ENCODE results near the gene CMIP.
A peak's percentile ranks its signal among the peaks of the same experiment; 100 is the strongest.

Gene CMIP

DNA sequence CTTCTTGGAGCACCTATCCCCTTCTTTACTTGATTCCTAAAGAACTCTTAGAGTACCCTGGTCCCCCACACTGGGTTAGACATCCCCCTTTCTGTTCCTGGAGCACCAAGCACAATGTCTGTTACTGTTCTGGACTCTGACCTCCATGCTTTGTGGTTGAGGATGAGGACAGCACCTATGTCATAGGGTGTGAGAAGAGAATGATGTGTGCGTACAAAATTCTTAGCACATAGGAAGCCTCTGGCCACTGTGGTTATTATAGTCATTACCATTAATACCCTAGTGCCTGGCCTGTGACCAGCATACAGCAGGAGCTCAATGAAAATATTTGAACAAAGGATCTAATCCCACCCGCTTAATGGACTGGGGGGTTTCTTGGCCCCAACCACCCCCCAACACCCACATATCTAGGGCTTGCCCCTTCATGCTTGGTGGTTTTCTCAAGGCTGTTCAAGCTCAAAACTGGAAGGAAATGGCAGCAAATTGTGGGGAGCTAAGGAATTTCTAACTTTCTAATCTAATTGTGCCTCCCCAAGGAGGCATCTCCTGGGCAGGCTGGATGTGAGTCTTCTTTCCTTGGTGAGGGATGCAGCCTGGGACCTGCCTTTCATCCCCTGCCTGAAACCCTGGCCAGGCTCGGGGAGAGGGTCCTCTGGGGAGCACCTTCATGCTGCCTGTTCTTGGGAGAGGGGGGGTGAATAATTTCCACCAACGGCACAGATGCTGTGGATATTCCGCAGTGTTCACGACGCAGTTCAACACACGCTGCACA lies 1.5 kb upstream of the CMIP start:
- no peak overlapping the region for H3K4me3 ChIP-seq (ENCODE audit: low read length, poor library complexity, severe bottlenecking)
- H3K27me3 ChIP-seq (ENCODE audit: insufficient read depth, low read length, poor library complexity, severe bottlenecking), result no peaks in the 10 kb centered on the region
- H3K4me1 ChIP-seq (ENCODE audit: insufficient read depth, low read length, poor library complexity, severe bottlenecking), result peaks cover 29% of the 10 kb centered on the region
- no peak overlapping the region for H3K9ac ChIP-seq (ENCODE audit: low read depth, low read length, poor library complexity, severe bottlenecking)
- peaks cover 31% of the 10 kb centered on the region for H3K79me2 ChIP-seq (ENCODE audit: insufficient read depth, low read length)
- no peaks in the 10 kb centered on the region for H3K9me2 ChIP-seq (replicated peaks; ENCODE audit: low read depth, low read length)
- H3K4me2 ChIP-seq (ENCODE audit: low read depth, low read length, poor library complexity, severe bottlenecking), result no peak overlapping the region
- peaks cover 21% of the 10 kb centered on the region for H4K20me1 ChIP-seq (ENCODE audit: insufficient read depth, low read length, poor library complexity, severe bottlenecking)
- no peaks in the 10 kb centered on the region for H3F3A ChIP-seq (ENCODE audit: low read depth)
- TF ChIP-seq EZH2phosphoT487 (IDR thresholded peaks at IDR 0.05; ENCODE audit: borderline replicate concordance) (no peak), CTCF (conservative IDR thresholded peaks at IDR 0.05; ENCODE audit: low read length) (no peak)
- H3K9me3 ChIP-seq (ENCODE audit: insufficient read depth, low read depth, low read length), result no peaks in the 10 kb centered on the region
- H2AFZ ChIP-seq (ENCODE audit: low read length), result no peak overlapping the region
- H3K36me3 ChIP-seq (ENCODE audit: insufficient read depth, low read length), result no peaks in the 10 kb centered on the region

DNA sequence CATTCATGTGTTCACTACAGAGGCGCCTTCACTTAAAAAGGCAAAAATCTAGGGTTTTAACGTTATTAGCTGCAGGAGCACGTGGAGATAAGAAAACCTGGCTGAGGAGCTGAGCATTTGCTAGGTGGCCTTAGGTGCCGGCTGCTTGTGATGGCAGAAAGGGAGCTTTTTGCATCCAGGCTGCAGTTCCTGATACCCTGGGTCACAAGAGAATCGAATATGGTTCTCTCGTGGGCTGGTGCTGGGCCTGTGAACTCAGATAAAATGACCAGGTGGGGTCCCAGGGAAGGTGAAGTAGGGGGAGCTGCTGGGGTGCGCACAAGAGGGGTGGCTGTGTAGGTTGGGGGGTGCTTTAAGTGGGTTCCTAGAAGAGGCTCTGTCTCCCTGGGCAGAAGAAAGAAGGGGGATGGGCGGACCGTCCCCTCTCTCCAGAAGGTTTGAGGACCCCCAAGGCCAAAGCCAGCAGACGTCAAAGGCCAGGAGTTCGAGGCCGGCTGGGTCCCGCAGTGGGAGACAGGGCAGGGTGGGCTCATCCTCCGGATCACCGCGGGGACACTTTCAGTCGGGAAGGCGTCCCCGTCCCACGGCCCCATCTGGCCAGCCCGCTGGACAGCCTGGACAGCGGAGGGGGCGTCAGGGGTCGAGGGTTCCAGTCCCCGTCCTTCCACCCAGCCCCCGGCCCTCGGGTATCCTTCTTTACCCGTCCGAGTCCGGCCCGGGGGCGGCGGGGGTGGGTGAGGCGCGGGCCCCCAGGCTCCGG lies 740 bp upstream of the CMIP start:
- Histone ChIP-seq H3K9me2 (replicated peaks; ENCODE audit: low read depth, low read length) (no peaks in the 10 kb centered on the region), H3K9ac (ENCODE audit: low read depth, low read length, poor library complexity, severe bottlenecking) (peak overlapping the region; percentile 35), H2AFZ (ENCODE audit: low read length) (peak overlapping the region; percentile 53; the same call in 1 of the 2 replicates), H3K4me3 (ENCODE audit: low read length, poor library complexity, severe bottlenecking) (peak overlapping the region; percentile 66), H4K20me1 (ENCODE audit: insufficient read depth, low read length, poor library complexity, severe bottlenecking) (peaks cover 28% of the 10 kb centered on the region), H3K9me3 (ENCODE audit: insufficient read depth, low read depth, low read length) (no peaks in the 10 kb centered on the region), H3F3A (ENCODE audit: low read depth) (no peaks in the 10 kb centered on the region), H3K36me3 (ENCODE audit: insufficient read depth, low read length) (no peaks in the 10 kb centered on the region), H3K4me1 (ENCODE audit: insufficient read depth, low read length, poor library complexity, severe bottlenecking) (peaks cover 37% of the 10 kb centered on the region), H3K4me2 (ENCODE audit: low read depth, low read length, poor library complexity, severe bottlenecking) (peak overlapping the region; percentile 57), H3K79me2 (ENCODE audit: insufficient read depth, low read length) (peaks cover 38% of the 10 kb centered on the region), H3K27me3 (ENCODE audit: insufficient read depth, low read length, poor library complexity, severe bottlenecking) (no peaks in the 10 kb centered on the region)
- no peak for TF ChIP-seq CTCF (conservative IDR thresholded peaks at IDR 0.05; ENCODE audit: low read length)
- no peak for TF ChIP-seq EZH2phosphoT487 (IDR thresholded peaks at IDR 0.05; ENCODE audit: borderline replicate concordance)

GRCh38 chr16:81445143-81445961 lies 744 bp downstream of the CMIP start:
- TF ChIP-seq EZH2phosphoT487 (IDR thresholded peaks at IDR 0.05; ENCODE audit: borderline replicate concordance) (no peak), CTCF (conservative IDR thresholded peaks at IDR 0.05; ENCODE audit: low read length) (peak; percentile 43)
- H4K20me1 ChIP-seq (ENCODE audit: insufficient read depth, low read length, poor library complexity, severe bottlenecking), result peaks cover 38% of the 10 kb centered on the region
- H3K9me3 ChIP-seq (ENCODE audit: insufficient read depth, low read depth, low read length), result no peaks in the 10 kb centered on the region
- H3K36me3 ChIP-seq (ENCODE audit: insufficient read depth, low read length), result no peaks in the 10 kb centered on the region
- no peaks in the 10 kb centered on the region for H3F3A ChIP-seq (ENCODE audit: low read depth)
- H2AFZ ChIP-seq (ENCODE audit: low read length), result peak overlapping the region; percentile 57
- H3K9ac ChIP-seq (ENCODE audit: low read depth, low read length, poor library complexity, severe bottlenecking), result peak overlapping the region; percentile 86
- no peaks in the 10 kb centered on the region for H3K9me2 ChIP-seq (replicated peaks; ENCODE audit: low read depth, low read length)
- peaks cover 53% of the 10 kb centered on the region for H3K79me2 ChIP-seq (ENCODE audit: insufficient read depth, low read length)
- peak overlapping the region; percentile 94 for H3K4me2 ChIP-seq (ENCODE audit: low read depth, low read length, poor library complexity, severe bottlenecking)
- no peaks in the 10 kb centered on the region for H3K27me3 ChIP-seq (ENCODE audit: insufficient read depth, low read length, poor library complexity, severe bottlenecking)
- peak overlapping the region; percentile 85 for H3K4me3 ChIP-seq (ENCODE audit: low read length, poor library complexity, severe bottlenecking)
- H3K4me1 ChIP-seq (ENCODE audit: insufficient read depth, low read length, poor library complexity, severe bottlenecking), result peaks cover 50% of the 10 kb centered on the region

All from Loucy (cell line).